Fibroblast of the conjunctiva (primary cell): Measurements from ENCODE around the gene NCOA5.
"Not testable (repeated sequence)": the region's sequence is repeated elsewhere in the genome, so short reads cannot be mapped to it uniquely, and the experiment has no call there.

Experiments
- DNase-seq: peaks from one replicate; pipeline ENCODE4 v3.0.0-alpha.2; 2010; ENCODE audit warnings: low read depth

Gene NCOA5

GRCh38 chr20:46120136-46120535 is 30.4 kb upstream of the NCOA5 start:
- no peak for DNase-seq

DNA sequence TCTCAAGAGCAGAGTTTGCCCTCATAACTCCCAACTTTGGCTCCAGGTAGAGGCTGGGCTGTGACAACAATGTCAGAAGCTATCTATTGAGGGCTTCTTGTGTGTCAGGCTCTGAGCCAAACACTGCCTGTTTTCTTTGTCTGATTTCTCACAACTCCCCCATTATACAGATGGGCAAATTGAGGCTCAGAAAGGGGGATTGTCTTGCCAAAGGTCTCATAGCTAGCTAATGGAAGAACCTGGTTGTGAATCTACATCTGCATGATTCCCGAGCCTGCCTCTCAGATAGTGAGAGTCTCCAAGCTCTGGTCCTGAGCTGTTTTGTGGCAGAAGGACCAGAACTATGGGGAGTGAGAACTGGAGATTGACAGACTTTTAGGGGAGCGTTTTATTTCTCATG is 29.8 kb upstream of the NCOA5 start:
- no peak for DNase-seq

- no peak for DNase-seq
These were observed 29.3 kb upstream of the NCOA5 start for GRCh38 chr20:46119028-46119546.

- DNase-seq: no peak
These were observed 28.8 kb upstream of the NCOA5 start for GRCh38 chr20:46118481-46119020.

DNA sequence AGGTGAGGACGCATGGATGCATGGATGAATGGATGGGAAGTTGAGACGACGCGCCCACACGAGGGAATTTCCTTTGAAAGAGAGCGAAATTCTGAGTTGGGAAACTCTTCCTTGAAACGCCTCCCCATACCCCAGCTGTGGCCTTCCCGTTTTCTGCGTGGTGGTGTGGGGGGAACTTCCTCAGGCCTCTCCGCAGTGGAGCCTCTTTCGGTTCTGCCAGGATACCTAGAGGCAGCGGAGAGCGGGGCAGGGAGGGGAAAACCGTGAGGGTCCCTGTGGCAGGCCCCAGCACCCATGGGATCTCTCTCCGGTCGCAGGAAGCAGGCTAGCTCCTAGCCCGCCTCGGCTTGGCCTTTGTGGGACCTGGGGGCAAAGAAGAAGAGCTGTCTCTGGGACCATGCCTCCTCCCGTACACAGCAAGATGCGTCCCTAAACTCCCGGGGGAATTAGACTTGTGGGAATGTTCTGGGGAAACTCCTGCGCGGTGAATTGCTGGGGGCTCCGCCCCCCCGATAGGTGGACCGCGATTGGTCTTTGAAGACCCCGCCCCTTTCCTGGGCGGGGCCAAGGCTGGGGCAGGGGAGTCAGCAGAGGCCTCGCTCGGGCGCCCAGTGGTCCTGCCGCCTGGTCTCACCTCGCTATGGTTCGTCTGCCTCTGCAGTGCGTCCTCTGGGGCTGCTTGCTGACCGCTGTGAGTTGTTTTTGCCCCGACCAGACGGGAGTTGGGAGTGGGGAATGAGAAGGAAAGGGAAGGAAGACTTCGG is 28.1 kb upstream of the NCOA5 start, which contains the start of gene CD40:
Gene CD40, plus strand, starts transcription at position 611 of the 764 bp plus-strand sequence. Its CDS starts 30 bp downstream, at position 641.
- peak; percentile 16 for DNase-seq

GRCh38 chr20:46114449-46114848 is 24.7 kb upstream of the NCOA5 start:
- no peak for DNase-seq

DNA sequence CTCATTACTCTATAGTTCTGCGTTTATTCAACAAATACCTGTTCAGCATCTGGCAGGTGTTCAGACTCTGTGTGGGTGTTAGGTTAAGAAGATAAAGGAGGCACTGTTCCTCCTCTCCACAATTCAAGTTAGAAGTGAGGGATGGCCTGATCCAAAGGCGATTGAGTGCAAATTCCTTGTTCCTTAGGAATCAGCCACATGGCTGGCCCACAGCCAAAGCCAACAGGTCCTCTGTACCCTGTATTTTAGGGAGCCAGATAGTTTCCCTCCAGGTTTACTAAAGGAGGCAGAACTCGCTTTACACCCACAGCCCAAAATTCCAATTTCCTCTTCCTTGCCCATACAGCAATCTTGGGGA is 23.3 kb upstream of the NCOA5 start:
- no peak for DNase-seq

DNA sequence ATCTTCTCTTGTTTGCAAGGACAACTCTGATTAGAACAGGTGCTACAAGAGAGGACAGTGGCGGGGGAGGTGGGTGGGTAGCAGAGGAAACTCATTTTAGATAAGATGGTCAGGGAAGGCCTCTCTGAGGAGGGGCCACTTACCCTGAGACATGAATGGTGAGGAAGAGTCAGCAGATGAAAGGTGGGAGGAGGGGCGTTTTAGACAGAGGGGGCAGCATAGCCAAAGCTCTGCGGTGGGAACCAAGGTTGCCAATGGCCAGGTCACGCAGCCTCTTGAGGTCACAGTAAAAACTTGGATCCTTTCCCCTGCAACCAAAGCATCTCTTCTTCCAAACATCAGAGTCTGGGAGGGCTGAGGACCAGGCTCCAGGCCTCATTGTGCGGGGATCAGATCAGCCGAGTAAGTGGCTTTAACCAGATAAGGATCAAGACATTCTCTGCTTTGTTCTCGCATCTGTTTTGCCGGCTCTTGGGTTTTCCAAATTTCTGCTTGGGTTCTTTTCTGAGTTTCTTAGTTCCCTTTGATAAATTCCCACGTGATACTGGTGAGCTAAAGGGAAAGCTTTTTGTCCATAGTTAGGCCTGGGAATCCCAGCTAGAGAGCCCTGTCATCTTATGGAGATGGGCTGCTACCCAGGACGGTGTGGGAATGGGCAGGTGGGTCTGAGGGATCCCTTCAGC is 22.8 kb upstream of the NCOA5 start:
- DNase-seq: no peak

DNA sequence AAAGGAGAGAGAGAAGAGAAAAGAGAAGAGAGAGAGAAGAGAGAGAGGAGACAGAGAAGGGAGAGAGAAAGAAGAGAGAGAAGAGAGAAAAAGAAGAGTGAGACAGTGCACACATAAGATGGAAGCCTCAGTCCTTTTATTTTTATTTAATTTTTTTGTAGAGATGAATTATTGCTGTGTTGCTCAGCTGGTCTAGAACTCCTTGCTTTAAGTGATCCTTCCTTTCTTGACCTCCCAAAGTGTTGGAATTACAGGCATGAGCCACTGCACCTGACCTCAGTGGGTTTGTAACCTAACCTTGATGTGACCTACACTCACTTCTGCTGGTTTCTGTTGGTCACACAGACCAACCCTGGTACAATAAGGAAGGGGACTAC is 22.1 kb upstream of the NCOA5 start:
- no peak for DNase-seq

GRCh38 chr20:46111028-46111835 is 21.5 kb upstream of the NCOA5 start:
- no peak for DNase-seq

DNA sequence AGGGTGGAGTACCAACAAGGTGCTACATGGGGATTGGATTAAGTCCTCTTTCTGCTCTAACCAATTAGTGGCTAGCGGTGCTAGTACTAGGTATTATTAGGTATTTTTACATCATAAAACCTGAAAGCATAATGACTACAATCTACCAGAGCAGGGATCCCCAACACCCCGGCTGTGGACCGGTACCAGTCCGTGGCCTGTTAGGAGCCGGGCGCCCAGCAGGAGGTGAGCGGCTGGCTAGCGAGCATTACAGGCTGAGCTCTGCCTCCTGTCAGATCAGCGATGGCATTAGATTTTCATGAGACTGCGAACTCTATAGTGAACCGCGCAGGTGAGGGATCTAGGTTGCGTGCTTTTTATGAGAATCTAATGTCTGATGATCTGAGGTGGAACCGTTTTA is 19.2 kb upstream of the NCOA5 start:
- DNase-seq: no peak

DNA sequence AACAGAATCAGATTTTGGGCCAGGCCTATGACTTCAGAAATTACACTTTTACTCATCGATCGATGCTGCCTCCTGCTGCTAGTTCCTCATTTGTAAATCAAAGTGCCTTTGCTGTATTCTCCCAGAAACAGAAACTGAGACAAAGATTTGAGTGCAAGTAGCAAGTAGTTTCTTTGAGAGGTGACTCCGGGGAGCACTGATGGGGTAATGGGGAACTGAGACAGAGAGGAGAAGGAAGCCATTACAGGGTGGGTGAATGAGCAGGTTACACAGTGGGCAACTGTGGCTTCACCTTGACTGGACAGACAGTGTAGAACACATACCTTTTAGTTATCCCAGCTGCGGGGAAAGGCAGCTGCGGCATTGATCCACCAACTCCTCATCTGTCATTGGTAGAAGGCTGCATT is 18.7 kb upstream of the NCOA5 start:
- DNase-seq: no peak

- DNase-seq: no peak
These were observed 17.3 kb upstream of the NCOA5 start for GRCh38 chr20:46107061-46107460.

- DNase-seq: no peak
These were observed 14.5 kb upstream of the NCOA5 start for GRCh38 chr20:46104262-46104661.

GRCh38 chr20:46102940-46103339 is 13.2 kb upstream of the NCOA5 start:
- no peak for DNase-seq

DNA sequence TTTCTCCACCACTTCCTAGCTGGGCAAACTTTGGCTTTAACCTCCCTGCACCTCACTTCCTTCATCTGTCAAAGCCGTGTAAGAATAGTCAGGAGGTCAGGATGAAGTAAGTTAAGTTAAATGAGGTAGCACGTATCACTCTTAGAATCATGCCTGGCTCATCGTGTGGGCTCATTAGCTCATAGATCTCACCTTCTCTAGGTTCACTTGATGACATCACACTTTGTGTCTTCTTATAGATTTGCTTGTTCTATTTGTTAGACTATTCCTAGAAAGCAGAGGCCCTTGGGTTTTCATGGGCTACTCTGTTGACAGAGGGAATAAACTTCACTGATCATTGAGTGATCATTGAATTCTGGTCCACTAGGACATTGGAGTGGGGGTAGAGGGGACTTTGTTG is 12.2 kb upstream of the NCOA5 start:
- no peak for DNase-seq

GRCh38 chr20:46100988-46101387 is 11.2 kb upstream of the NCOA5 start:
- no peak for DNase-seq

DNA sequence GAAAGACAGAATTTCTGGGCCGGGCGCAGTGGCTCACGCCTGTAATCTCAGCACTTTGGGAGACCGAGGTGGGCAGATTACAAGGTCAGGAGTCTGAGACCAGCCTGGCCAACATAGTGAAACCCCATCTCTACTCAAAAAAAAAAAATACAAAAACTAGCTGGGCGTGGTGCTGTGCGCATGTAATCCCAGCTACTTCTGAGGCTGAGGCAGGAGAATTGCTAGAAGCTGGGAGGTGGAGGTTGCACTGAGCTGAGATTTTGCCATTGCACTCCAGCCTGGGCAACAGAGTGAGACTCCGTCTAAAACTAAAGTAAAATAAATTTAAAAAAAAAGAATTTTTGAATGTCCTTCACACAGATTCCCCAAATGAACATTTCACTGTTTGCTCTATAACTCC is 10.7 kb upstream of the NCOA5 start:
- not testable (repeated sequence) for DNase-seq

GRCh38 chr20:46099491-46100287 is 9.9 kb upstream of the NCOA5 start:
- no peak for DNase-seq

GRCh38 chr20:46093531-46093930 is 3.8 kb upstream of the NCOA5 start:
- DNase-seq: no peak
